Common myeloid progenitor, CD34-positive (primary cell): Measurements from ENCODE around the gene F13A1.
A peak's percentile ranks its signal among the peaks of the same experiment; 100 is the strongest.

Experiments used
- CTCF ChIA-PET: fragments of 350-600 bp; sonication (Branson Sonifier 250); formaldehyde crosslinking; loops from one replicate; lab custom pipeline; 2021; ENCODE audit warnings: antibody characterized with exemption; lab: Charles Lee
- POLR2A ChIA-PET: fragments of 350-600 bp; sonication (Branson Sonifier 250); formaldehyde crosslinking; loops from one replicate; lab custom pipeline; 2021; ENCODE audit warnings: antibody characterized with exemption; lab: Charles Lee
- DNase-seq, 3 donors: peaks; one replicate each; pipeline versions ENCODE4 v3.0.0 to v3.0.0-alpha.2; 2013
- H3K27ac ChIP-seq, 2 experiments: 1 replicate in 1 of 2; 2 replicates in 1 of 2; pipeline ENCODE4 v1.7.0; 2013; ENCODE audit warnings: inconsistent platforms in 2 of 2, low read length in 2 of 2, mild to moderate bottlenecking in 2 of 2, low read depth in 1 of 2, moderate library complexity in 1 of 2; ENCODE audit not compliant: severe bottlenecking in 2 of 2, insufficient read depth in 1 of 2, poor library complexity in 1 of 2
- H3K27me3 ChIP-seq, 5 experiments: replicated peaks in 2 of 5; 1 replicate in 3 of 5; 2 replicates in 2 of 5; pipeline versions ENCODE4 v1.6.1 to v1.7.0; 2013; ENCODE audit warnings: low read length in 4 of 5, mild to moderate bottlenecking in 2 of 5, moderate library complexity in 2 of 5, inconsistent platforms in 1 of 5; ENCODE audit not compliant: insufficient read depth in 5 of 5, control insufficient read depth in 4 of 5
- H3K36me3 ChIP-seq, 4 experiments: 1 replicate in 2 of 4; 2 replicates in 2 of 4; pipeline versions ENCODE4 v1.6.1 to v1.7.0; 2013; ENCODE audit warnings: low read length in 3 of 4, control low read depth in 1 of 4, mild to moderate bottlenecking in 1 of 4; ENCODE audit not compliant: control insufficient read depth in 4 of 4, insufficient read depth in 4 of 4
- H3K4me1 ChIP-seq, 4 experiments: 1 replicate in 3 of 4; 2 replicates in 1 of 4; pipeline versions ENCODE4 v1.6.1 to v1.7.1; 2013; ENCODE audit warnings: low read length in 3 of 4, mild to moderate bottlenecking in 3 of 4, control low read depth in 1 of 4, inconsistent platforms in 1 of 4, moderate library complexity in 1 of 4; ENCODE audit not compliant: control insufficient read depth in 4 of 4, insufficient read depth in 4 of 4; ENCODE audit errors: control extremely low read depth in 1 of 4
- H3K4me3 ChIP-seq, 7 experiments: 1 replicate in 4 of 7; 2 replicates in 3 of 7; pipeline versions ENCODE4 v1.5.1 to v1.7.0; 2013; ENCODE audit warnings: mild to moderate bottlenecking in 7 of 7, low read length in 6 of 7, moderate library complexity in 6 of 7, inconsistent platforms in 2 of 7, low read depth in 2 of 7, control low read depth in 1 of 7; ENCODE audit not compliant: insufficient read depth in 4 of 7, control insufficient read depth in 1 of 7; ENCODE audit errors: extremely low read depth in 1 of 7
- H3K9me3 ChIP-seq, 5 experiments: 1 replicate in 4 of 5; 2 replicates in 1 of 5; pipeline versions ENCODE4 v1.6.1 to v1.7.1; 2013; ENCODE audit warnings: low read length in 4 of 5, mild to moderate bottlenecking in 2 of 5, inconsistent platforms in 1 of 5, low read depth in 1 of 5, moderate library complexity in 1 of 5; ENCODE audit not compliant: control insufficient read depth in 4 of 5, insufficient read depth in 2 of 5; ENCODE audit errors: control extremely low read depth in 1 of 5
- WGBS: methylation state at CpG from one replicate; pipeline ENCODE4 v1.1.5; 2013; ENCODE audit not compliant: insufficient coverage; 5-methylcytosine and 5-hydroxymethylcytosine counted together

Gene F13A1

DNA sequence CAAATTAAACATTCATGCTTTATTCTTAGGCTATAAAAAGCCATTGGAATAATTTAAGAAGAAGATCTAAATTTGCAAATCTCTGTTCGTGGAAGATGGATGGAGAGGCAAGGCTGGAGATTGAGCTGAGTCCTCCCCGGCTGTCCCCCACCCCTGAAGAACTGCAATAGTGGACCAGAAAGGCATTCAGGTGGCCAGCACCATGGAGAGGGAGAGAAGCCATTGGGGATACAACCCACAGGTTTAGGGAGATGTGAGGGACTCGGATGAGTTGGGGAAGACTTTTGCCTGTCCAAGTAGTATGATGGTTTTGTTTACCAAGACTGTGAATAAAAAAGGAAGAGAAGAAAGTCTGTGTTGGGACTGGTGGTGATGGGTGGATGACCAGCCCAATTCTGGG lies 120.8 kb downstream of the F13A1 start:
- 96% methylated on average over 3 of the region's 3 CpGs for WGBS
- ChIA-PET CTCF (interaction anchor here (0.6 kb wide), 1 partner anchor 1644 kb away, joined by 3 read pairs; no protein-coding TSS in a partner anchor), POLR2A (interaction anchor here (0.6 kb wide), 1 partner anchor 679 kb away, joined by 3 read pairs; no protein-coding TSS in a partner anchor)
- no peaks in the 10 kb centered on the region for H3K4me1 ChIP-seq
- no peak for DNase-seq
- H3K4me3 ChIP-seq: no peak overlapping the region
- no peaks in the 10 kb centered on the region for H3K36me3 ChIP-seq
- peaks cover 0 to 3% (median 0%) of the 10 kb centered on the region in 5 experiments for H3K27me3 ChIP-seq
- H3K9me3 ChIP-seq: no peaks in the 10 kb centered on the region
- no peak overlapping the region for H3K27ac ChIP-seq

DNA sequence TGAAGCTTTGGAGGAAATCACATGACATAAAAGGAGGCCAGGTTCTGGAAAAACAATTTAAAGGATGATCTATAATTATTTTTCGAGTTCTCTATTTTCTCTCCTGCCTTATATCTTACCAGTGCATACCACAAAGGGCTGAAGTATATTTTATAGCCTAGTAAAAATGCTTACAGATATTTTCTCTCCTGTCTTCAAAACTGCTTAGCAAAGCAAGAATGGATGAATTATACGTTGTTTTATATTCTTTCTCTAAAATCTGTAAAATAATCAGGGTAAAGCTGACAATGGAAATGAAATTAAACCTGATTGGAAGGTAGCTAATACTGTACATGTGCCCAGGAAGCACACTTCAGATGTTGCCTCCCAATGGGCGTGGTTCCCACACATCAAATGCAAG lies 123.7 kb downstream of the F13A1 start:
- no peak overlapping the region for H3K4me3 ChIP-seq
- POLR2A ChIA-PET: no interaction called here
- H3K27me3 ChIP-seq: peaks cover 0 to 13% (median 0%) of the 10 kb centered on the region in 5 experiments
- no peaks in the 10 kb centered on the region for H3K4me1 ChIP-seq
- CTCF ChIA-PET: interaction anchor here (0.6 kb wide), 1 partner anchor 239 kb away, joined by 3 read pairs; no protein-coding TSS in a partner anchor
- H3K9me3 ChIP-seq: no peaks in the 10 kb centered on the region
- no peak for DNase-seq
- H3K27ac ChIP-seq: no peak overlapping the region
- no peaks in the 10 kb centered on the region for H3K36me3 ChIP-seq
- WGBS: 100% methylated on average over 1 of the region's 3 CpGs

DNA sequence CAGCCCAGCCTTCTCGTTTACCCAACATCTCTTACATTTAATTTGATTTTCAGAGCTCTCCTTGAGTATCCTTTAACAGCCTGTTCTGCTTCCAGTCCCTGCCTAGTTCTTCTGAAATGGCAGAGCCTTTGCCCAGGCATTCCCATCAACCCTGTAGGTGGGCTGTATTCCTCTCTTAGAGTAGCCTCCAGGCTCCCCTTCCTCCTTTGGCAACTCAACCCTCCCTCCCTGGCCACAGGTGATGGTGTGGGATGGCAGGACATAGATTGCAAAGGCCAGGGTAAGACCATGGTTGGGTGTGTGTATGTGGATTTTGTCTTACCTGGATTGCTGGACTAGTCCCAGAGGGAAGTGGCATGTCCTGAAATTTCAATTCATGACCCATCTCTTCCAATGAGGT lies 125.4 kb downstream of the F13A1 start:
- no peak for DNase-seq
- CTCF ChIA-PET: no interaction called here
- peaks cover 0 to 15% (median 0%) of the 10 kb centered on the region in 5 experiments for H3K27me3 ChIP-seq
- 100% methylated on average over 1 of the region's 1 CpG for WGBS
- POLR2A ChIA-PET: no interaction called here
- no peak overlapping the region for H3K4me3 ChIP-seq
- no peaks in the 10 kb centered on the region for H3K36me3 ChIP-seq
- no peak overlapping the region for H3K27ac ChIP-seq
- H3K4me1 ChIP-seq: no peaks in the 10 kb centered on the region
- H3K9me3 ChIP-seq: no peaks in the 10 kb centered on the region

DNA sequence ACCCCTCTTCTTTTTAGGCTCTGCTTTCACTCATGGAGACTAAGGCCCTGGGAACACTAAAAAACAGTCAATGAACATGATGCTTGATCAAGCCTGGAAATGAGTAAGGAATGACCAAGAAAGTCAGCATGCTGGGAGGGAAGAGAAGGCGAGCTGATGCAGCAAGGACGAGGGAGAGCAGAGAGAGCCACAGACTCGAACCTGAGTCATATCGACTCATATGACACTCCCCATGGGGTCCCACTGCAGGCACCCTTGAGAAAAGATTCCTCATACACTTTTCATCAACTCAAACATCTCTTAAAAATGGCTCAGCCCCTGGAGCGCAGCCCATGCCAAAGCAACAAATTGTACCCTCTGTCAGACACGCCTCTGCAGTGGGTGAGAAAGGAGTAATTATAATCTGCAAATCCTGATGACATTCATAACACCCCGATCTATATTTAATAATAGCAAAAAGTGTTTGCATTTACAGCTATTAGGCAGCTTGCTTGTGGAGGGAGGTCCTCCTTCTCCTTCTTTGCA lies 127.2 kb downstream of the F13A1 start:
- POLR2A ChIA-PET: interaction anchor here (0.6 kb wide), 1 partner anchor 615 kb away, joined by 3 read pairs; no protein-coding TSS in a partner anchor
- no peaks in the 10 kb centered on the region for H3K9me3 ChIP-seq
- no peak for DNase-seq
- H3K27ac ChIP-seq: no peak overlapping the region
- CTCF ChIA-PET: interaction anchor here (0.6 kb wide), 1 partner anchor 21 kb away, joined by 3 read pairs; no protein-coding TSS in a partner anchor
- peaks cover 0 to 15% (median 0%) of the 10 kb centered on the region in 5 experiments for H3K27me3 ChIP-seq
- WGBS: no CpG with 5 or more reads among the region's 7 CpGs
- no peaks in the 10 kb centered on the region for H3K36me3 ChIP-seq
- no peaks in the 10 kb centered on the region for H3K4me1 ChIP-seq
- no peak overlapping the region for H3K4me3 ChIP-seq

DNA sequence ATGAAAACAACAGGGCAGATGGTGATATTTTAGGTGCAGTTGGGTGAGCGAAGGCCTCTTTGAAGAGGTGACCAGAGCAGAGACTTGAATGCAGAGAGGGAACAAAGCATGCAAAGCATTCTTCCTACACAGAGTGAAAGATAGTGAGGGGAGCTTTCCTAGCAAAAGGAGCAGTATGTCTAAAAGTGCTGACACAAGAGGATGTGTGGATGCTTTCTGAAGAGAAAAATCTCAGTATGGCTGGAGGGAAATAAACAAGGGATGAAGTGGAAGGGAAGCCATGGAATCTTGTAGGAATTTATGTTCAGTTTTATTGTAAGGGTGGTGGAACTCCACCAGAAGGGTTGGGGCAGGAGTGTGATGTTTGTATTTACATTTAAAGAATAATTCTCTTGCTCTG lies 128.6 kb downstream of the F13A1 start:
- DNase-seq: no peak
- peaks cover 0 to 15% (median 0%) of the 10 kb centered on the region in 5 experiments for H3K27me3 ChIP-seq
- no peaks in the 10 kb centered on the region for H3K4me1 ChIP-seq
- ChIA-PET CTCF (no interaction called here), POLR2A (no interaction called here)
- no peaks in the 10 kb centered on the region for H3K9me3 ChIP-seq
- H3K27ac ChIP-seq: no peak overlapping the region
- no peak overlapping the region for H3K4me3 ChIP-seq
- WGBS: 89% methylated on average over 1 of the region's 1 CpG
- no peaks in the 10 kb centered on the region for H3K36me3 ChIP-seq

DNA sequence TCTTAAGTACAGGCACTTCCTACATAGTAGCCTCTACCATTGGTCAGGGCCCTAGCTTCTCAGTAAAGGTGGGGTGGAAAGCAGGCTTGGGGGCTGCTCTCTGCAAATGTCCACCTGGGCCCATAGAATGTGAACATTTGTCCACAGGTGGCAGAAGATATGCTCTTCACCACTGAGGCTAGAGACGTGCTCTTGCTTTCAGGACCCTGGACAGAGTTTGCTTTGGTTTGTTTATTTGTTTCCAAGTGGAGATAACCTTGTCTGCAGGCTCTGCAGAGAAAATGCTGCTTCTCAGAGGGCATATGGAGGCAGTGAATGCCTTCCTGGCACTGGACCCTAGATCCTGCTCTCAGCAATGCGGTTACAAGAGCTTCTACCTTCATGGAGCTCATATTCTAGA lies 129.0 kb downstream of the F13A1 start:
- Histone ChIP-seq H3K4me3 (no peak overlapping the region), H3K4me1 (no peaks in the 10 kb centered on the region), H3K36me3 (no peaks in the 10 kb centered on the region), H3K9me3 (no peaks in the 10 kb centered on the region), H3K27ac (no peak overlapping the region), H3K27me3 (peaks cover 0 to 15% (median 0%) of the 10 kb centered on the region in 5 experiments)
- CTCF ChIA-PET: no interaction called here
- DNase-seq: peak in 1 of 3 donors; percentile 4
- POLR2A ChIA-PET: no interaction called here
- WGBS: 43% methylated on average over 1 of the region's 2 CpGs

DNA sequence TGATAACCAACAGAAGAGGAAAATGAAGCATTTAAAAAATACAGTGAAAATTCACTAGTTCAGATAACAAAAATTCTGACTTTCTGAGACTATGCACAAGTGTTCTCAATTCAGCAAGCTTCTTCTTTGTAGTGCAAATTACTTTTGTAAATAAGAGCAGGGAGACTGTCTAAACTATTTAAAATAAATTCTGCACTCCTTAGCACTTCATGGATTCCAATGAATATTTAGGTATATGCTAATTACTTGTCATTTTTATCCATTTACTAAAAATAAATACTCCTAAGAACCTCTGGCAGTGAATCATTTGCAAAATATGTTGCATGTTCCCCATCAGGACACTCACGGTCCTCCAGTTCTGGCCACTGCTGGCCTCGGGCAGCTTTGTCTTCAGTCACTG lies 139.8 kb downstream of the F13A1 start:
- peaks cover 0 to 31% (median 8%) of the 10 kb centered on the region in 5 experiments for H3K27me3 ChIP-seq
- CTCF ChIA-PET: no interaction called here
- POLR2A ChIA-PET: interaction anchor here (0.6 kb wide), 1 partner anchor 1328 kb away, joined by 3 read pairs; no protein-coding TSS in a partner anchor
- no peaks in the 10 kb centered on the region for H3K9me3 ChIP-seq
- WGBS: 91% methylated on average over 2 of the region's 2 CpGs
- H3K36me3 ChIP-seq: no peaks in the 10 kb centered on the region
- no peak overlapping the region for H3K4me3 ChIP-seq
- no peak overlapping the region for H3K27ac ChIP-seq
- H3K4me1 ChIP-seq: no peaks in the 10 kb centered on the region
- DNase-seq: no peak
